Stimulated activated CD4-positive, alpha-beta T cell treated with anti-CD3 and anti-CD28 coated beads, Interleukin-12 subunit alpha, Interleukin-12 subunit beta, amount 100 ng/mL, for 24 hours (primary cell): ENCODE measurements around the gene SLC12A7.

Source experiments
- DNase-seq, 2 experiments: peaks; one replicate each; pipeline ENCODE4 v3.0.0-alpha.2; 2020; ENCODE audit warnings: low read depth in 2 of 2

SLC12A7 gene

DNA sequence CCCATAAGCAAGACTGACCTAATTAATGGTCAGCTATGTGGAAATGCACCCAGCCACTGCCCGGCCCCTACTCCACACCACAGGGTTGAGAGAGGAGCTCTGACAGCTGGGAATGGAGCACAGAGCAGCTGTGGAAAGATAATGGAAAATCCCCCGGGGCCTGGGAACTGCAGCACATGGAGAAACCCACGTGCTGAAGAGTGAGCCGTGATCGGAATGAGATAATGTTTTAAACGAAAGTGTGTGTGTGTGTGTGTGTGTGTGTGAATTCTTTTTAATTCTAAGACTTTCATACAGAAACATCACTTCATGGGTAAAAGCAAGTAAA, 13.1 kb upstream of the SLC12A7 start:
- DNase-seq: no peak

DNA sequence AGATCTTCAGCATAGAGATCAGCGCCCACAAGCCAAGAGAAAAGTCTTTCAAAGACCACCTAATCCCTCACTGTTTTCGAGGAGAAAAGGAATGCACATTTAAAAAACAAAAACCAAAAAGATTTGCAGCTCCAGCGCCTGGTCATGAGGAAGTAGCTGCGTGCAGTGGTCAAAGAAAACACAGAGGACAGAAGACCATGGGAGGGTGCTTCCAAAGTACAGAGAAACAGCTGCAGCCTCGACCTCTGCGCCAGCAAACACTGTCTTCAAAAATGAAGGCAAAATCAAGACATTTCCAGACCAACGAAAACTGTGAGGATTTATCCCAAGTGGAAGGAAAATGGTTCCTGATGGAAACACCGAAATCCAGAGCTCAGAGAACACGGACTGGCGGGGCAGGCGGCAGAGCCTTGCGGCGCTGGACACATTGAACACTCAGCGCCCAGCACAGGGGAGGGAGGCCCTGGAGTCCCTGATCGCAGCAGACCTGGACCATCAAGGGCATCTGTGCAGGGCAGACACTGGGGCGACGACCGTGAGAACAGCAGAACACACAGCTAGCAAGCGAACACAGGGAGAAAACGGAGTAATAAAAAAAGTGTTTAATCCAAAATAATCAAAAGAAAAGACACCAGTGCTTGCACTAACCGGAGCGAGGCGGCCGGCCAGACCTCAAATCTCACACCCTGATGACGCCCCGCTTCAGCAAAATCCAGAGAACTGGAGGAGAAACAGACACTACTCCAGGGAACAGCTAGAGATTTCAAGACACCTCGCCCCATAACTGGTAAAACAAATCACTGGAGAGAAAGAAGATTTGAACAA, 12.6 kb upstream of the SLC12A7 start:
- no peak for DNase-seq

DNA sequence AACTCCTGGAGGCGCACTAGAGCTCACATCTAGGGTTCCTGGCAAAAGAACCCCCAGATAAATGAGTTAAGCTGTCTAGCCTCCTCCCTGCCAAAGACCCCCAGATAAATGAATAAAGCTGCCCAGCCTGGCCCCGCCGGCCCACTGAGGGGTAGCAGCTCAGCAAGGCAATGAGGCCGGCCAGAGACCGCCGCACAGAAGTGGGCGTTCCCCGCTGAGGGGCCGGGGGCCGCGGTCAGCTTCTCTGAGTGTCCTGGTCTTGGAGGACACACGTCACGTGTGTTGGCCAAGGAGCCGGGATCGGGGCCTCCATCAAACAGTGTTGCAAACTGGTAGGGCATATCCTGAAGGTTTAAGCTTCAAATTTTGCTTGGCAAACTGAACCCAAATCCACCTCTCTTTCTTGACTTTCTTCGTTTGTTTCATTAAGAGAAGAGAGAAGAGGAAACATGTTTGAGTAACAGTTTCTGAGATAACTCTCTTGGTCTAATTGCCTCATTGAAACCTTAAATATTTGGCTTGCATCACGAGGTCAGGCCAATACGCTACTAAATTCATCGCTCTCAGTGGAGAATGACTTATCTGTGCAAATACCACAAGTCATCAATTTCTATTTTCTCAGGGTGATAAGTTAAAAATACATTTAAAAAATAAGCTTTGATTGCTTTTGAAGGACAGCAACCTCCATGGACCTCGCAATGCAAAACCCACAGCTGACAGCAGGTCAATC, 11.7 kb upstream of the SLC12A7 start:
- no peak for DNase-seq

DNA sequence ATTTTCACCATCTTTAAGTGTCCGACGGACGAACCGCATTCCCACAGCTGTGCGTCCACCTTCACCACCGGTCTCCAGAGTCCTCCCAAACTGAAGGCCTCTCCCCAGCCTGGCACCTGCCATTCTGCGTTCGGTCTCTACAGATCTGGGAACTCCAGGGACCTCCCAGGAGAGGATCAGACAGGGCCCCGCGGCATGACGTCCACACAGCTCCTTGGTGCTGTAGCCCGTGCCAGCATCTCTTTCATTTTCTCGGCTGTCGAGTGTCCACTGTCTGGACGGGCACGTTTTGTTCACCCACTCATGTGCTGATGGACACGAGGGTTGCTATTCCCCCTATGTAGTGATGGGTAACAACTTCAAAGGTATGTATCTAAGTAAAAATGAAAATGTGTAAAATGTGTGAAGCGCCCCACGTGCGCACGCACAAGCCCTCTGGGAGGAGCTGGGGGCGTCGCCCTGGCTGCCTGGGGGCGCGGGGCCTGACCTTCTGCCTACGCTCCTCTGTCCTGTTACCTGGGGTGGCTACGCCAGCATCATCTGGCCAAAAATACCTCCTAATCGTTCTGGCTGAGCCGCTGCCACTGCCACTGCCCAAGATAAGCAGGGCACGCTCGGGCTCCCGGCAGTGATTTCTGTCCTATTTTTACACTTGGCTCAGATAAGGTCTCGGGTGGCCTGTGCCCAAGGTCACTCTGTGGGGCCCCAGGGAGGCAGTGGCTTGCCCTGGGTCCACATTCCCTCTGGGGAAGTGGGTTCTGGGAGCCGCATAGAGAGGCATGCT, 10.8 kb upstream of the SLC12A7 start:
- no peak for DNase-seq

DNA sequence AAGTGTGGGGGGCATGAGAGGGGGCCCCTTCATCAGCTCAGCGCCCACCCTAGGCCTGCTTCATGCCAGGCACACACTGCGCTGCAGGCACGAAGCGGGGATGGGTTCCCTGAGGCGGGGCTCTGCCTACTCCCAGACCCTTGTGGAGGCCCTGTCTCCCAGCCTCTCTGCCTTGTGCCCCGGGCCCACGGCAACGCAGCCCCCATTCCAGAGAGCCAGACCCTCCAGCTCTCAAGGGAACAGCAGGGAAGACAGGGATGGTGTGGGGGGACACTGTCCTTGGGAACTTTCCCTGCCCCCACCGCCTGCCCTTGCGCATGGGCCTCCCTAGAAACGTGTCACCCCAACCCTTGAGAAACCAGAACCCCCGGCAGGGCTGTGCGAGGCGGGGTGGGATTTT, 10.0 kb upstream of the SLC12A7 start:
- no peak for DNase-seq

DNA sequence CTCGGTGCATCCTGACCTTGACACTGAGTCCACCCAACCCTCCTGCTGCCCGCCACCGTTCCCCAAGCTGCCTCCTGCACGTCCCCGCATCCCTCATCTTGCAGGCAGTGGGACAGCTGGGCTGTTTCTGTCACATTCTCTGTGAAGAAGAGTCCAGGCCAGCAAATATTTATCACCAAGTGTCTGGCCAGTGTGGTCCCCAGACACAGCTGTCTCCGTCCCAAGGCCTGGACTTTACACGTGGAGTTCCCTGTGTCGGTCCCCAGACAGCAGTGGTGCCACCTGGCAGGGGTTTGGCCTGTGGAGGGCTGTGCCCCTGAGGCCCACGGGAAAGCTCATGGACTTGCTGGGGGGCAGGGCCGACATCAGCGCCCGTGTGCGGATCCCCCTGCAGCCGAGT, 9.2 kb upstream of the SLC12A7 start:
- DNase-seq: no peak

DNA sequence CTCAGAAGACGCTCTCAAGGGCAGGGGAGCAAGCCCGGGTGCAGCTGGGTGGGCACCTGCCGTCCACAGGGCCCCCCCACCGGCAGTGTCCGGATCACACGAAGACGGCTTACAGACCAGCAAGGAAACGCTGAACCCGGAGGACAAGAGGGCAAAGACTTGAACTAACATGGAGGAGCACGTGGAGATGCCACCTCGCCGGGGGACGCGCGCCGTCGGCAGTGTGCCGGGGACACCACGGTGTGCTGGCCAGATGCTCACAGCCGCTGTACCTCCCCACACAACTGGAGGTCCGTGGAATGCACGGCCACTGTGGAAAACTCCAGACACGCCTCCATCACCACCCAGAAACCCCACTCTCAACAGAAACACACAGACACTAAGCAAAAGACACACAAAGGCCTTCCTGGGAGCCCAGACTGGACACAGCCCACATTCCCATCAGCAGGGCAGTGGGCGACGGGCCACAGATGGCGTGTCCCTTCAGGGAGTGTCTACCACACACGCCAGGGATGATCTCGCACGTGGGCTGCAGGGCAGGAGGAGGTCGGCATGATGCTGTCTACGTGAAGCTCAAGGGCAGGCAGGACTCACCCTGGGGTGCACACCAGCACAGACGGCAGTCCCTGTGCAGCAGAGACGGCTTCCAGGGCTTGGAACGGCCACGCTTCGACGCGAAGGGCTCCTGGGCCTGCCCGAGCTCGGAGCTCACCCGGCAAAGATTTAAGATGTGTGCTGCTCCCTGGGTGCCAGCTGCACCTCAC, 8.6 kb upstream of the SLC12A7 start:
- no peak for DNase-seq

DNA sequence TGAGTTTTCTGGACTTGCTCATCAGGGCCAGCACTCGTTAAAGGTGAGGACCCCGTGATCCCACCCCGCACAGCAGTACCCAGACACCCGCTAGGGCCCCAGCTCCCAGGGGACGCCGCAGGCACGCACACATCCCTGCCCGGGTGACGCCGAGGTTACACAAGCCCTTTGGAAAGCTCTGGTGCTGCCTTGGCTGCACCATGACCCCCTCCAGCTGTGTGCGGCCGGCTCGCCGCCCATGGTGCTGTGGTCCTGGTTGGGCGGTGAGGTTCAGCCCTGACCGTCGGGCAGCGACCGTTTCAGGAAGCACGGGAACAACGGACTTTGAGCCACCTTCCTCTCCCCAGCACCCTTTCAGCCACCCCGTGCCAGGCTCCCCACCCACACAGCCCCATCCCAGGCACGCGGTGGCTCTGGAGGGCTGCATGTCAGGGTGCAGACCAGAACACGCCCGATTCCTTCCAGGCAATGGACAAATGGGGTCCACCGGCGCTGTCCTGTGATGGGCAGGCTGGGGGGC, 7.5 kb upstream of the SLC12A7 start:
- no peak for DNase-seq

DNA sequence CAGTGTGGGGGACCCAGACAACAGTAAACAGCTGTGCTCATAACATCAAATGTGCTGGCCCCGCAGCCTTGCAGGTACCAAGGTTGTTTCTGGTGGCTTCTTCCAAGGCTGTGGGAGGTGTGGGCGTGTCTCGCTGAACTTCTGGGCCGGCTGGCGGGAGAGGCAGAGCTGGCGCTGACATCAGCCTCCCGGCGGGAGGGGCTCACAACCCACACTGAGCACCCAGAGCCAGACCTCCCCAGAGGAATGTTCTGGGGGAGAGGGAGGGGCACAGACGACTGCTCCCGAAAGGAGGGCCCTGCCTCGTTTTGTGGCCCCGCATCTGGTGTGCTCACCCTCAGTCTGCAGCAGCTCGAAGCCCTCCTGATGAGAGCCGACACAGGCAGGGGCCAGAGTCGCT, 6.9 kb upstream of the SLC12A7 start:
- DNase-seq: no peak

DNA sequence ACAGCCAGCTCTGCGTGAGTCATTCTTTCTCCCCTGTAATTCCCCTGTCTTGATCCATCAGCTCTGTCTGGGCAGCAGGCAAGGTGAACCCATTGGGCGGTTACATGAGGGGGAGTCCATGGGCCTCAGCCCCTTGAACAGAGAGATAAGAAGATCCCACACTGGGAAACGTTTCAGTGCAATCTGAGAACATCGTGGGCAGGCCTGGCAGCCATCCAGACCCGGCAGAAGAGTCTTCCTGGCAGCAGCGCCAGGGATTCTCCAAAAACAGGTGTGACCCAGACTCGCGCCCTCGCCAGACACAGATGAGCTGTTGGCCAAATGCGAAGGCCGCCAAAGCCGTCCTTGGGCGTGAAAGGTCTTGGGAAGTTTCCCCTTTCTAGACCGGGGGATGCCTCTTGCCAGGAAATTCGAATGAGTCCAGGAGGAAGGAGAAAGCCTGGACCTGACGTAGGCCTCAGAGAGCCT, 6.4 kb upstream of the SLC12A7 start:
- no peak for DNase-seq

DNA sequence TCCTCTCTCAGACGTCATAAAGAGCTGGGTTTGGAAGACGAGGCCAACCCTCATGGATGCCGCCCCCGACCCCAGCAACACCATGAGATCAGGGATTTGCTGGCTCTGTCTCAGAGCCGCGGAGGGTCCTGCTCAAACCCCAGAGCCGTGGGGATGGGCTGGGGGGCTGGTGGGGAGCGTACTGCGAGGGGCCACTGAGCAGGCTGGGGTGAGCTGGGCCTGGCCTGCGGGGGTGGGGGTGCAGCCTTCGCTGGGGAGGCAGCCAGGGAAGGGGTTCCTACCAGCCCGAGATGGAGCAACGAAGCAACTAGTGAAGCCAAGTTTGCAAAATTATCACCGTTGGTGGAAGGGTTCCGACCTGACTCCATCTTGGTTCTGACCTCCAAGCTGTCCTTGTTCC, 5.1 kb upstream of the SLC12A7 start:
- DNase-seq: no peak

DNA sequence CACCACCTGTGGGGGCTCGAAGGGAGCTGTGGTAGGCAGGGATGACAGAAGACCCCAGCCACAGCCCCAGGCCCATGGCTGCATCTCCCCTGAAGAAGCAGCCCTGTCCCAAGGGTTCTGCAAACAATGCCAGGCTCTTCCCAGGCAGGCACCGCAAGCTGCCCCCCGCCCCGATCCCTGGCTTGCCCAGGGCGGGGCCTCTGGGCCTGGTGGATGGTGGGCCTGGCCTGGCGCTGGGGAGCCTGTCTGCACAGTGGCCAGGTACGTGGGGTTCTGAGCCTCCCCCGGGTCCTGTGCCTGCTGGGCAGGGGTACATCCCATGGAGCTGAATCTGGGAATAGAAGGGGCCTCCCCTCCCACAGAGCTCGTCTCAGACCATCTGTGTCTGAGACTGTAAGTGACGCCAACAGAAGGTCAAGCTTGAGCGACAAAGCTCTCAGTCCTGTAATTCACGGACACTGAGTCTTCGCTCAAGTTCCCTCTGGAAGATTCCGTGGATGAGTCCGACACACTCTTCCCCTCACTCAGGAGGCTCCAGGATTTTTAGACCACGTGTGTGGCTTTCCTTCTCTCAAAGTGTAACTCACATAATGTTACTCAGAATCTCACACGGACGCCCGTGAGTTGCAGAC, 4.4 kb upstream of the SLC12A7 start:
- no peak for DNase-seq

DNA sequence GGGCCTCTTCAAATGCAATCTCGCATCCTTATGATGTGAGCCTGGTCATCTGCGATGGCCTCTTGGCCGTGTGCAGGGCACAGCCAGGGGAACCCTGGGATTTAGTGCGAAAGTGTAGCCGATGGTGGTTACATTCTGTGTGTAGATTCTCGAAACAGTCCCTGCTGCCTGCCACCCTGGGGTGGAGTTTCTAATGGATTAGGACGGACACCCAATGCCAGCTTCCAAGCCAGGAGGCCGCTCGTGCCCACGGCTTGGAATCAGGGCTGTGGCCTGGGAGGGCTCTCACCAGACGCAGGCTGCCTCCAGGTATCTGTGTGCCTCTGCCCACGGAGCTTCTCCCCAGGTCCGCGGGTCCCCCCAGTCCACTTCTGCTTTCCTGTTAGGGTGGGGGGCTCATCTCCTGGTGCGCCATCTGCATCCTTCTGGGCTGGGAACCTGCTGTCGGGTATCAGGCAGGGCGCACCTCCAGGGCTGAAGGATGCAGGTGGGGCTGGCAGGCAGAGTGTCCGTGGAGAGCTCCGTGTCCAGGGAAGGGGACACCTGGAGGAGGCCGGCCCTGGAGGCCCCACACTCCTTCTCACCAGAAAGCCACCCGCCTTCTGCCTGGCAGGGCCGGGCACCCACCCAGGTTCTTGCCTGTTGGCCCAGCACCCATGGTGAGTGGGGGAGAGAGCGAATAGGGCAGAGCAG, 3.4 kb upstream of the SLC12A7 start:
- no peak for DNase-seq

DNA sequence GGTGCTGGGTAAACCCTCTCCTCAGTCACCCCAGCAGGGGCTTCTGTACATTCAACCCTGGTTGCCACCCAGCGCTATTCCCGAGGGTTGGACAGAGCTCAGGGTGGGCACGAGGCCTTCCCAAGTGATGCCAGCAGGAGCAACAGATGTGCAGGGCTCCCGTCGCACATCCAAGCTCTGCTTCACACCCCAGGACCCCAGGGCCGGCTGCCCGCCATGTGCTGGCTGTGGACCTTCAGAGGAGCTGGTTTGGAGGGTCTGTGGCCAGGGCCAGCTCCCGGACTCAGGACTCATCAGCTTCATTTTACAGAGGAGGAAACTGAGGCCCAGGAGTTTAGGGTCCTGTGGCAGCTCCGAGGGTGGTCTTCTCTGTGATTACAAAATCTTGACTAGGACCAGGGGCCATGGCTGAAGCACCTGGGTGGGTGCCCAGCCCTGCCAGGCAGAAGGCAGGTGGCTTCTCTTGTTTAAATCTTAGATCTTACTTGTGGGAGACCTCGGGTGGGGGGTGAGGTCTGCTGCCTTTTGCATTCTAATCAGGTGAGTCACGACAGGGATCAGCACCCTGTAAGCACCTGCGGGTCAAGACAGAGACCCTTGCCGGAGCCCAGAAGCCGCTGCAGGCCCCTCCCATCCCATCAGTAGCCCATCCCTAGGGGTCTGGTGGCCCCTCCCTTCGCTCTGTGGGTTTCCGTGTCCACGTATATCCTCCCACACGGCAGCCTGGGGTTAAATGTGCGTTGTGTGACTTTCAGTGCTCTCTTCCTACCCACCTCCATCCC, 2.1 kb upstream of the SLC12A7 start:
- no peak for DNase-seq

DNA sequence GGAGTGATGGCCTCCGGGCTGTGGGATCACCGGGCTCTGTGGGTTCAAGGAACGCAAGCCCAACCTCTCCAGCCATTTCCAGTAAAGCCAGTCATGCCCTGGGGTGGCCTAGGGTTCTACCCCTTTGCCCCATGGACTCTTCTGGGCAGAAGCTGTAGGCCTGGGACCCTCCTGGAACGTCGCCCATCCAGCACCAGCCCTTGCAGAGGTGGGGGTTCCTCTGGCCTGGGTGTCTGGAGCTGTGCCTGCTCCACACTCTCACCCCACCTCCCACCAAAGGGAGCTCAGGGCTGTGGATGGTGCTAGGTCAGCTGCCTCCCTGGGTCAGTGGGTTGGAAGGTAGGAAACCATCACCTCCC, 1.4 kb upstream of the SLC12A7 start:
- no peak for DNase-seq

DNA sequence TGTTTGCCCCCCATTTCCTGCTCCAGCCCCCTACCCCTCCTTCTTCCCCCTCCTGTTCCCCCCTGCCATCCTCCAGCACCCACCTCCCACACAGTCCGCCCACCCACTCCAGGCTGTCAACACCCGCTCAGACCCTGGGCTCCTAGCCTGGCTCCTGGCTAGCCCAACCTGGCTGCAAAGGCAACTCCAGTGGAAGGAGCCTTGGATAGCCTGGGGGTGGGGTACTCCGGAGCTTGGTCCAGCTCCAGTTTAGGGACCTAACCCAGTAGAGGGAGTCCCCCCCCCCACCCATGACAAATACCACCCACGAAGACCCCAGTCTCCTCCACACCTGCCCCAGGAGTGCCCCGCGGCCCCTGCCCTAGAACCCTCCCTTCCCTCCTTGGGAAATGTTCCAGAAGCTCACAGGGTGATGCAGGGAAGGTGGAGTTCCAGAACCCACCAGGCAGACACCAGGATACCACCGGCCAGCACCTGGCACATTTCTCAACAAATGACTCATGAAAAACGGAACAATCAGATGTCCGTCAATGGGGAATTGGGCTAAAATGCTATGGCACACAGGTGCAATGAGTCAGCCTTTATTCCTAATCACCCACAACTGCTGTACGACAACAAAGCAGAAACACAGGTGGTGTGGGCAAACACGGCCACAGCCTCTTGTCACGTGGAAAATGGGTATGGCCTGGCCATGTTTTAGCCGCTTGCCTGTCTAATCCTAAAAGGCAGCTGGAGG, 901 bp upstream of the SLC12A7 start:
- DNase-seq: no peak

DNA sequence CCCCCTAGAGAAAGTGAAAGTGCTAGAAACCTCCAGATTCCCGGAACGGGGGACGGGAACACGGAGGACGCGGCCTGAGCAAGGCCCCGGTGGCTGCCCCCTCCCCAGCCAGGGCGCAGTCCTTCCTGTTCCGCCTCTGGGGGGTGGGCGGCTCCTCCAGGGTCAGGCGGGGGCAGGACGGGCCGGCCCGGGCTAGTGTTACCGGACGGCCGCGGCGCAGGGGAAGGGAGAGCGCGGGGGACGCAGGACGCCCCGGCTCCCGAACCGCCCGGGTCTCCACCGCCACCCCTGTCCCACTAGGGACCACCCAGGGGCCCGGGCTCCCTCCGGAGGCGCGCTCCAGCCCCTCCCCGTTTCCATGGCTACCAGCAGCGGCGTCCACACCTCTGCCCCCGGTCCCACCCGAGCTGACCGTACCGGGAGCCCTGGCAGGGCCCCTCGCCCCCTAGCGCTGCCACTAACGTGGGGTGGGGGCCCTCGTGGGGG, 579 bp downstream of the SLC12A7 start:
- no peak for DNase-seq

DNA sequence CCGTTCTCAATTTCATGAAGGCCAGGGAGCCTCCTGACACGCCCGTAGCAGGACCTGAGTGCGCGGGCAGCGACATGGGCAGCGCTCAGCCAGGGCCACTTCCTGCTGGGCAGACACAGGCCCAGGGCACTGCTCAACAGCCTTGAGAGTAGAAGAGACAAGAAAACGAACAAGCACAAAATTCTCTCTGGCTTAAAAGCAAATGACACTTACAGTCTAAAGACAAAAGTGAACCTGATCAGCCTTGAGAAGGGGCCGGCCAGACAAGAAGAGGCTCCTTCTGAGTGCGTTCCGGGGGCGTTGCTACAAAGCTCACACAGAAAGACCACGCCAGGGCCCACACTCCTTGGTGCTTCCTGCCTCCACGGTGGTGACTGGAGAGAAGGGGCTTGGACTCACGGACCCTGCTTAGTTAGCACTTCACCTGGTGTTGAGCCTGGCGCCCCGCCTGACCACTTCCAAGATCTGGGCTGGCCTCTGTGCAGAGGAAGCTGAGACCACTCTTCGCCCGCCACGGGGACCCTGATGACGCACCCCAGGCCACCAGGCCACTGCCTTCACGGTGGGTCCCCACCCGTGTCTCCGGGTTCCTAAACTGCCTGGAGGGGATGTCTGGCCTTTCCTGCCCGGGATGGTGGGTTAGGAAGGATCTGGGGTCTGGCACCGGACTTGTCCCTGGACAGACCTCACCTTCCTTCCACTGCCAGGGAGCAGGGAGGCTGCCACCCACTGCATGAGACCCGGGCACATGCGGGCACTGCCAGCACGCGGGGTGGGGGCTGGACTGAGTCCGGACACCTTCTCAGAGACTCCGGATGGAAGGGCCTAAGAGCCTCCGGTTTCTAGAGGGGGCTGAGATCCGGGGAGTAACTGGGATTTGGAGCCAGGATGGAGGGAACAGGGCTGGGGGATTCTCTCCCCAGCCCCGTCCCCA, 1.3 kb downstream of the SLC12A7 start:
- no peak for DNase-seq
